Activated naive CD4-positive, alpha-beta T cell treated with anti-CD3 and anti-CD28 coated beads, Interleukin-2, amount 50 U/mL, for 16 hours (primary cell): ENCODE results near the gene FAM9C.
"Not testable (repeated sequence)": the region's sequence is repeated elsewhere in the genome, so short reads cannot be mapped to it uniquely, and the experiment has no call there.

Experiments used
- DNase-seq: peaks from one replicate; pipeline ENCODE4 v3.0.0-alpha.2; 2020

The FAM9C gene

DNA sequence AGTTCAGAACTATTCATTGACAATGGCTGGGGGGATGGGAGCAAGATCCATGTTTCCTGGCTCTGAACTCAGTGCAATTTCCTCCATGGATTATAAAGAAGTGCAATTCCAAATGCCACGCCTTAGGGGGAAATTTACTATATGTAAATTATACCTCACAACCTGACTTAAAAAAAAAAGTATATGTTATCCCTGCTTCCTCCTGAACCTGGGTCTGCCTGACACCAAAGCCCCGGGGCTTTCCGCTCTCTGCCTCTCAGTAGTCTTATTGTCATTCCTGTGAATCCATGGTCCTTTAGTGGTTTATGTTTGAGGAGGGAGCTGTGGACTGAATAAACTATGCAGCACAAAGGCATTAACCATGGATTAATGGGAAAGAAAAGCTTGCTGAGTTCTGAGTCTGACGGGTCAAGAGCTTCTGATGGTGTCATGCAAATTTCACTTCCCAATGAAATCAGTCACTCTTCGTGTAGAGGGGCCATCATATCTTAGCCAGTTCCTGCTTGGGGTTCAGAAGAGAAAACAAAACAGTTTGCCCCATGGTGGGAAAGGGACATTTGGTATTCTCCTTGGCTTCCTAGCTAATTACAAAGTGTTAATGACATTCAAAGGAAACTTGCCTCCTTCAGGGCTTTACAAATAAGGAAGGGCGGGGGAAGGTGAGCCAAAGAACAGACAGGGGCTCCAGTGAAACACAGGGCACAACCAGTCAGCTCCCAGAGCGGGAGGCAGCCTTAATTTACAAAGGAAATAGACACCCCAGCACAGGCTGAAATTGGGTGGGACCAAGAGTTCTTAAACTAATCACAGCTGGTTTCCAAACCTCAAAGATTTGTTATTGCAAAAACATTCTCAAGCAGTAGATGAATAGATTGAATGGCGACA, 14.3 kb downstream of the FAM9C start:
- DNase-seq = no peak

DNA sequence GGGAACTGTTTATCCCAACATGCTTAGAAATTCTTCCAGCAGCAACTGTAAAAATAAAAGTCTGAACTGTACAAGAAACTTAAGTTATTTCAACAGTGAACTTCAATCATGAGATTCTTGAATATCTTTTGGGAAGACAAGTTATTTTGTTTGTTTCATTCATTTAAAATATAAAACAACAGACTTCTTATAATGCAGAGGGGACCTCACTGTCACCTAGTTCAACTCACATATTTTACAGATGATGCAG, 14.9 kb downstream of the FAM9C start:
- DNase-seq = no peak

DNA sequence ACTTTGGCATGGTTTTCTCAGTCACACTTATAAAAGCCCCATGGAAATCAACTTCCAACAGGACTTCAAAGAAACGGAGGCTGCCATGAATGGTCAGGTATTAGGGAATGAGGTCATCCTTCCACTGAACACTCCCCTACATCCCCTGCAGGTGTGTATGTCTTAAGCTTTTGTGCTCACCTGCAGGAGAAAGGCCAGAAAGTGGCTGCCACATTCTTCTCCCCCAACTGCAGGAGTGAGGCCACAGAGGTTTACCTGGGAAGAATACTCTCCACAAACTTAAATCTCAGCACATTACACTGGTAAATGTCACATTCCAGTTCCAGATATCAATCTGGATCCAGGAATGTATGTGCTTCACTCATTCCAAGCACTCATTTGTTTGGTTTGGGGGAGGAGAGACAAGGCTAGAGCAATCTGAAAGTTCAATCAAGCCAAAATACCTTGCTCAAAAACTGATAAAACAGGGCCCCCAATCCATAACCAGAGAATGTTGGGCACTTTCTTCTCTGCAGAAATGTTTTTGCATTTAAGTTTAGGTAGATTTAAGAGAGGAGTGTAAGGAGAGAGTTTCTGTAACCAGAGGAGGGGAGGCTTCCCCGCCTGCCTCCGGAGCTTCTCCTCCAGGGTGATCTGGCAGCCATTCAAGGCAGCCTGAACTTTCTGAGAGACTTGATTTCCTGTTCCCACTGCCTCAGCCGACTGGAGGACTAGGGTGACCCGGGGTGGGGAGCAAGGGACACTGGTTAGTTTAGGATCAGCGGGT, 15.4 kb downstream of the FAM9C start:
- no peak for DNase-seq

DNA sequence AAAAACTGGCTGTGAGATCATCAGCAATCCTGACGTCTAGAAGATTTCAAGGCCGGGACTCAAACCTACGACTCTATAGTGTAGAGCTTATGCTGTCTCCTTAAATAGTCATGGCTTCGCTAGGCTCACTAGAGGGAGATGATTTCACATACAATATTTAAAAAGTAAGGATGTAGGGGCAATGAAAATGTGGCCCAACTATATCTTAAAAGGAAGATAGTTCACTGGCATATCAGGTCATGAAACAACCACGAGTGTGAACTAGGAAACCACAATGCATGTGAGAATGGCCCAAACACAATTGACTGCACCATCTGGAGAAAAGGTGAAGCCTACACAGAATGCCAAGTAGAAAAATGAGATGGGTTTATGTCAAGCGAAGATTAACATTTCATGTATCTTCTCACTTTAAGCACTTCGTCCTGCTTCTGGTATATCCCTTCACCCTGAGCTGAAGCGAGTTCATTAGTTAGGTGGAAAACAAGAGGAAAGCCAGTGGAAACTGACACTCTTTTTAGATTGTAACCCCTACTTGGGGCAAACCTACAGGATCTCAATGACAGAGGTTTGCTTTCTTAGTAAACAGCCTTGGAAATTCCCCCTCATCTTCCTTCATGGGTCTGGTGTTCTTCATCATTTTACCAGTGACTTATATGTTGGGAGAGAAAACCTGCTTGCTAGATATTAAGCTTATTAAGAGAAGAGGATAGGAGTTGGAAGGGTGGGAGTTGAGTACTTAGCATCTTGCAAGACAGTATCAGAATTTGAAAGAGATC, 17.4 kb downstream of the FAM9C start:
- no peak for DNase-seq

DNA sequence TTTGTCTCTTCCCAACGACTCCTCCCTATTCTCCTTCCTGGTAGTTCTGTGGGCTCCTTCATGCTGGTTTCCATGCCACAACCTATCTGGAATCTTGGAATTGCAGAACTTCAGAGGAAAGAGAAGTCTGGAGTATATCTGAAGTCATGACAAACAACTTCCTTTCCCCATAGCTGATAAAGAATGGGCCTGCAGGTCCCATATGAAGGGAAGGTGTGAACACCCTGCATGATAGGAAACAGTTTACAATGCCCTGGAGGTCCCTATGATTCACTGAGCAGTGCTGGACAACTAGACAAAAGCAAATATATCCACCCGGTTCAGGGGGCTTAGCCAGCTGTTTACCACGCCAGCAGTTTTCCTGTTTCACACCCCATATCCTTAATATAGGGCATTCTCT, 19.4 kb downstream of the FAM9C start:
- DNase-seq = no peak

DNA sequence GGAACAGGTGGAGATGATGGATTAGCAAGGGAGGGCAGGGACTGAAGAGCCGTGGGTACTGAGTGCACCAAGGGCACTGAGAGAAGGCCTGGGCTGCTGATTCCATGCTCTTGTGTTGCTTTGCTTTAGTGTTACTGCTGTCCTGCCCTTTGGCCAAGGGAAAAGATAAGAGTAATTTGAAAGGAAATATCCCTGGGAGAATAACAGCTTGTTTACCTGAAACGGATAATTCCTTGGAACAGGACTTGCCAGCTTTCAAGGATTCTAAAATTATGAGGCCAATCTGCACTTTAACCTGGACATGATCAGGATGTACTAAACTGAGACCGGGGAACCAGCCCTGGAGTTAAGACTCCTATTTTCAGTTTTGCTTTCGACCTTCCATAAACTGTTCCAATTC, 20.4 kb downstream of the FAM9C start:
- no peak for DNase-seq

DNA sequence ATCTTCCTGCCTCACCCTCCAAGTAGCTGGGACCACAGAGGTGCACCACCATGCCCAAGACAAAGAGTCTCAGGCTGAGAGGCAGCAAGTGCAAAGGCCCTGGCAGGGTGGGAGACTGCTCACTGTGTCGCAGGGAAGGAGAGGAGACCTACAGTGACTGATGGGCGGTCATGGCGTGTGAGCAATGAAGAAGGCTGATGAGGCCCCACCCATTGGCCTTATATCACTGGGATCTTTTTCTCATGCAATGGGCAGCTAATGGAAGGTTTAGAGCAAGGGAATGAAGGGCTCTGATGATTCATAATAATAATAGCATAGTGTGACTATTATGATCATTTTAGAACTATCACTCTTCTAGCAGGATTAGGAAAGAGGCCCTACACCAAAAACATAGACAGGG, 20.9 kb downstream of the FAM9C start:
- no peak for DNase-seq

DNA sequence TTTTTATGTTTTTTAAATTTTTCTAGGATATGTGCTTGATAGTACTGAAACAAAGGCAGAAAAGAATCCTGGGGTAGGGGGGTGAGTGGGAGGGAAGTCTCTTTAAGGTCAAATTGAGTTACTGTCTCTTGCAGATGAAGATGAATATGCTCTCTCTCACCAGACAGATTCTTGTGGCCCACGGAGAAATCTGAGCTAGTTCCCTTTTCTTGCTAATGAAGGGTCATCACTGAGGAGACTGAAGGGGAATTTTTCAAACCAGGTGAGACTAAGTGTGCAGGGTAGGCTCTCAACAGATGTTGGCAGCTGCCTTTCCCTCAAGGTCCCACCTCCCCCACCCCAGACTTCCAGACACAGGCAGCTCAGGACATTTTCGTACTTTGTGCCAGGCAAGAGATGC, 21.5 kb downstream of the FAM9C start:
- no peak for DNase-seq

DNA sequence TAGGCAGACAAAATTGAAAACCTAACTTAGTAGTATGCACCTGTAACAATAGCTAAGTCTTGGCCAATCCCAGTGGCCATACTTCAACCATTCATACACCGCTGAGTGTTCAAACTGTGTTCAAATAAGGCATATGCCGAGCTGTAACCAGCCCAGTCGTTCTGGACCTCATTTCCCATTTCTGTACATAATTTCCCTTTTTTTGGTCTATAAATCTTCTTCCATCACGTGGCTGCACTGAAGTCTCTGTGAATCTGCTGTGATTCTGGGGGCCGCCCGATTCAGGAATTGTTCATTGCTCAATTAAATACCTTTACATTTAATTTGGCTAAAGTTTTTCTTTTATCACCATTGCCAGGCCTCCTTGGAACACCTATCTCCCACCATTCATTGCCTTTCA, 27.7 kb downstream of the FAM9C start:
- DNase-seq = not testable (repeated sequence)

DNA sequence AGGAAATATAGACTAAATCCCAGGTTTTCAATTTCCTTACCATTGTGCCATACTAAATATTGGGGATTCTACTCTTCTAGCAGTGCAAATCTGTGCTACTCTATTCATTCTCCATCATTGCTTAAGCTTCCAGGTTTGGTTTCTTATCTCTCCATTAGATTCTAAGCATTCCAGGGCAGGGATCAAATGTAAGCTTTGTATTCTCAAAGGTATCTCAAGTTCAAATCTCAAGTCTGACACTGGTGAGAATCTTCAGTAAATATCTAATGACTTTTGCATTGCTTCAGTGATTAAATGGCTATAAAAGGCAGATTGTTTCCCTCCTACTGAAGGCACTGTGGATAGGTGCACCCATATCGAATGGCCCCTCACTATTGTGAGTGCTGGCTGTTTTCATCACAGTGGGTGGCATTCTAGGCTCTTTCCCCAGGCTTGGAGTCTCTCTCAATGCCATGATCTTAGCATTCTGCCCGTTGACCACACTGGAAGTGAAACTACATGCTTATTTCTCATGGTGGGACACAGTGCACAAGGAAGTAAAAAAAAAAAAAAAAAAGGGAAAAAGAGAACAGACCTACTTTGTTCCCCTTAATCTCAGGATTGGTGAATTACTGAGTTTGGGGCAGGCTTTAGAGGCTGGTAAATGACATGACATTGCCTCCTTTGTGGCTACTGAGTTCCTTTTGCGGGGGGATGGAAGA, 28.7 kb downstream of the FAM9C start:
- DNase-seq = no peak

DNA sequence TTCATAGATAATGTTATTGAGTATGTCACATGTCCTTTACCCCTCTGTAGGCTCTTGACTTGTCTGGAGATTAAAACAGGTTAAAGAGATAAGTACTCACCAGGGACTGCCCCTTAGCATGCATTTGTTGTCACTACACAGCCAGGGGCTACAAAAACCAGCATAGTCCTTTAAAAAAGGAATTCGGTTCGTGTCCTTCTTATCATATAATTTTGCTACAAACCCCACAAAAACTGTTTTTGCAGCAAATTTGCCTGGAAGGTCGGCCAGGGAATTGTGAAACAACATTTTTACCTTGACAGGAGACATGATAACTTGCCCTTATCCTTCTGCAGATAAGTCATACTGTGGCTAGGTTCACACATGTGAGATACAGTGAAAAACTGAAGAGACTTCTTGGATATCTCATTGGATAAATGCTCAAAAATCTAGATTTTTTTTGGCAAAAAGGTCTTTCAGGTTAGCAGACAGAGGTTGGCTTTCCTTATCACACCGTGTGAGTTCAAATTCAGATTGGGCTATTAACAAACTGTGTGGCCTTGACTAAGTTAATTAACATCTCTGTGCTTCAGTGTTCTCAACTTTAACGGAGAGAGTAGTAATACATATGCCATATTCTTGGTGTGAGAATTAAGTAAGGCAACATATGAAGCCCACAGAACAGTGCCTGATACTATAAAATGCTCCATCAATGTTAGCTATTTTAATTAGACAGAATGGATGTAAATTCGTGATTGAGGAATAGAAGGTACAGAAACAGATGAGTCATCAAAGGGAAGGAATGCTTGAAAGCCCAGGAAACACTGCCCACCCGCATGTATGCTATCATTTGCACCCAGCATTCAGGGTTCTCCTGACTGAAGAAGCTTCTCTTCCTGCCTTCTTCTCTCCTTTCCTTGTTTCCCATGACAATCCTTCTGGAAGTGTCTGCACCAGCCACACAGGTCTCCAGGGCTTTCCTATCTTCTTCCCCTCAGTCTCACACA, 30.0 kb downstream of the FAM9C start:
- DNase-seq = no peak

DNA sequence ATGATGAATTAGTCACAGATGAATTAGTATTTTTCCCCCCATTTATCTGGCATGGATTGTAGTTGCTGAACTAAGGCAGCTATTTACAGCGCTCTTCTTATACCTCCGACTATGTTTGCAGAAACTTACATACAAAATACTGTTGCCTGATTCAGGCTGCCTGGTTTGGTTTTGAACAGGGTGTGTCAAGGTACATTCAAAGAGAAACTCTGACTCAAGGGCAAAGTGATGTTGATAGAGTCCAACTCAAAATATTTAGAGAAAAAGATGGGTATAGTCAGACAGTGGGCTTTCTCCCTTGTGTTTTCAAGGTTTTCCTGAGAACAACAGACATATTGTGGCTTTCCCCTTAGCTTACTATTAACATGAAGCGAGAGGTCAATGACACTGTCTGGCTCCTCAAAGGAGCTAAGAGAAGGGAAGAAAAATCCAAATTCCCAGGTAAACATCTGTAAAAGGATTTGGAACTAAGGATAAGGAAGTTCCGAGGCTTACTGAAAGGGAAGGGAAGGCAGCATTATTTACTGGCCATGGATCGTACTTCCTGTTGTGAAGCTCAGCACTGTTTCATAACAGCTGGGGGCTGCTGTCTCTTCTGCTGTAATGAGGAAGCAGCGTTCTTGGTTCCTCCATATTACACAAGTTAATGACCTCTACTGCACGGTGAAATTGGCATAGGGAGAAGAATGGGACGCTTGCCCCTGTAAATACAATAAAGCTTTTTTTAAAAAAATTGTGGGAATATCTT, 30.9 kb downstream of the FAM9C start:
- DNase-seq = no peak

DNA sequence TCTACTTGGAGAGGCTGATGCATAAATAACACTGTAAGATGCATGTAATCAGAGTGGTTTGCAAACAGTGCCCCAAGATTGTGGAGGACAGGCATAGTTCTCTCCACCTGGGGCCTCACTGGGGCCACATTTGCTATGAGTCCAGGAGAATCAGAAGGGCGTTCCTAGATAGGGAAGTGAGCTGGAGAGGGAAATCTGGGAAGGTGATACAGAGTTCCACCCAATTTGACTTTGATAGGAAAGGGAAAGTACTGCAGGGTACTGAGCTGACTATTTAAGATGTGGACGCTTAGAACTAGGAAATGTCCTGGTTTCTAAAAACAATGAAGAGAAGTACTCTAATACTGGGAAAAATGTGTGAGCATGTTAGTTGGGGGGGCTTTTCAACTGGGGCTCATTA, 33.9 kb downstream of the FAM9C start:
- no peak for DNase-seq

DNA sequence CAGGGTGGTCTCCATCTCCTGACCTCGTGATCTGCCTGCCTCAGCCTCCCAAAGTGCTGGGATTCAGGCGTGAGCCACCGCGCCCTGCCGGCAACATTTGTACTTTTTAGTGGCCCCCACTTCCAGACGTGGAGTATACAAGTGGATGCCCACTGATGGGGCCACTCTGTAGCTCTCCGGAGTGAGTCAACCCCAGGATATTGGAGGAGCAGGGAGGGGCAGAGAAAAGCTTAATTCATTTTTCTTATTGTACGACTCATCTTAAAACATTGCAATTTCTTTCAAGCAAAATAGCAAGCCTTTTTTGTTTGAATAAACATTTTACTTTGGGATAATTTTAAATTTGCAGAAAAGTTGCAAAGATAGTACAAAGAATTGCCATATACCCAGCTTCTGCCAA, 34.6 kb downstream of the FAM9C start:
- DNase-seq = no peak

DNA sequence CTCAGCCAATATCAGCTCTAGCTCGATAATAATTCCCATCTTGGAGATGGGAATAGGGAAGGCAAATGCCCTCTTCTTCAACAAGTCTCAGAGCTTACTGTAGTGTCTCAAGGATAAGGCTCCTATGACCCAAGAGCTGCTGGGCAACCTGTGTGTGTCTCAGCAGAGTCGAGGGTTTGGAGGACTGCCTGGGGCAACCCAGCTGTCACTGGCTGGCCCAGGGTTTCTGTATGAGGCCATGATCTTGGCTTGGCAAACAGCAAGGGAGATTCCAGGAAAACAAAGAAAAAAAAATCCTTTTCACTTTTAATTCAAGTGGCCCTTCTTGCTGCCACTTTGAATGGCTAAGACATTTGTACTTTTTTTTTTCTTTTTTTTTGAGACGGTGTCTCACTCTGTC, 35.1 kb downstream of the FAM9C start:
- DNase-seq = no peak

DNA sequence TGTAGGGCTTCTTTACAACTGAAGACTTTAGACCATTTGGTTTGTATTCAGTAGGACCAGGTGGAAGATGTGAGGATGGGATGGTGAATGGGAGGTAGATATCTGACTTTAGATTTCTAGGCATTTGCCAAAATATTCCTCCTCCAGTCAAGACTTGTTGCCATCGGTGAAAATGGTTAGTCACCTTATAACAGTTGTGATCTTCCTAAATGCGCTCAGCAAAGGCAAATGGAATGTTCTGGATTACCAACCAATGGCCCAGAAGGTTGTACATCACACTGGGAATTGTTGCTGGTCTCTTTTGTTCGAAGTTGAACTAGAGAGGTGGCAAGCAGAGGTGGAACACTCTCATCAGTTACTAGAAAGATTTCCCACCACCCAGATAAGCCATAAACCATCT, 35.6 kb downstream of the FAM9C start:
- DNase-seq = no peak

DNA sequence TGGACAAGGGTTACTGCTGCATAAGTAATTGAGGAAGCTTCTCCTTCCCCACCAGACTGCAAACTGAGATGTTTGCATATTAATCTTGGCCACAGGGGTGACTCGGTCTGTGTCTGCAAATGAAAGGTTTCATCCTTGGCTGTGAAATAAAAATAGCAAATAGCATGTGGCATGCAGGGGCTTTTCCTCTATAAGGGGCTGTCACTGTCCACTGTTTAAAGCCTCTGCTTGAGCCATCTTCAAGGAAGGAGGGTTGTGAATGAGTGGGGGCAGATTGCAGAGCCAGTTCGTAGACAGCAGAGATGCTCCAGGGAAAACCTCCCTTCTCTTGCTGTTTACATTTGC, 36.3 kb downstream of the FAM9C start:
- DNase-seq = no peak

DNA sequence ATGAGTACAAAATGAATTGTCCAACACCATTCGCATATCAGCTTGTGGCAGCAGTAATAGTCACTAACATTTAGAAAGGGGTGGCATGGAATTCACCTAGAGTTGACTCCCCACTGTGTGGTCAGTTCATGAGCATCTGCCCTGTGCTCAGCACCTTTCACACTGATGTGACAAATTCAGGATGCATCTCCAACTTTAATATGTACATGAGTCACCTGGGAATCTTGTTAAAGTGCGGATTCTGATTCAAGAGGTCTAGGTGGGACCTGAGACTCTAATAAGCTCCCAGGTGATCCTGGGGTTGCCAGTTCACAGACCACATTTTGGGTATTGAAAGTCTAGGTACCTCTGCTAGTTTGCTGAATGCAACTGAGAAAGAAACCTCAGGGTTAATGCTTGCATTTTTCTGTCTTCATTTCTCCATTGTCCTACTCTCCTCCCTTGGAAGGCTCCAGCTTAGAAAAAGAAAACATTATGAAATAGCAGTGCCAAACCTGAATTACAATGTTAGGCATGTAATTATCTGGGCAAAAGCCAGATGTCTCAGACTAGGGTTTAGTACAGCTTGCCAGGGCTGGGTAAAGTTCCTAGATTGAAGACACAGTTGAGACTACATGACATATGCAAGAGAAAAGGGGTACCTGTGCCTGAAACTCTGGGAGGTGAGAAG, 36.8 kb downstream of the FAM9C start:
- DNase-seq = no peak

DNA sequence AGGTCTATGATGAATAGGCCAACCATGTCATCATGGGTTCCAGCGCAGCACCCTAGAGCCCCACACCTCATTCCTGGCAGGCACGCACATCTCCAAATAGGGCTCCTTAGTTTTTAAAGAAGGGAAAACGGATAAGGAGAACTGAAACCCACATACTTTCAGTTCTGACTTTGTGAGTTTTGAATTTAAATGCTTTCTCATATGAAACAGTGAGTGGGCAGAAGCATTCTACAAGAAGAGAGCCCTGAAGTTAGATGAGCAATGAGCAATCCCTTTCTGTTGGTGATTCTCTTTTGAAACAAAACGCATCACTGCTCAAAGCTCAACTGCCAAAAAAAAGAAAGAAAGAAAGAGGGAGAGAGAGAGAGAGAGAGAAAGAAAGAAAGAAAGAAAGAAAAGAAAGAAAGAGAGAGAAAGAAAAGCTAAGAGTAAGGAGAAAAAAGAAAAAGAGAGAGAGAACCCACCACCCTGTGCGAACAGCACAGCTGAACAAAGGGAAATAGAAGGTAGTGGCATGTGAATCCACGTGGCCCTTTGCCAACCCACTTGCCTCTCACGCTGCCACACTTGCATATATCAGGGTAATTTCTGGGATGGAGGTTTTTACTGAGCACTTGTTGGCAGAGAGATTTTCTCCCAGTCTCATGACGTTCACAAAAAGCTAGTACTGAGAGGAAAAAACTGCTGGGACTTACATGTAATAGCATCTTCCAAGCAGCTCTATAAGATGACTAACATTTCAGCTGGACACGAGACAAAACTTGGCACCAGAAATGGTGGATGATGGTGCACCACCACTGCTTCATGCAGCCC, 38.6 kb downstream of the FAM9C start:
- DNase-seq = peak; percentile 24
